Endometrial microvascular endothelial cells (primary cell): ENCODE data around the gene ADGRL3. TPM values are rescaled to one million over a fixed set of nuclear protein-coding genes. Genes with fewer than 3 reads are reported as not detected.

Experiments used
- in situ Hi-C: cut with HindIII; loops from 2 replicates; pipeline ENCODE4 v1.10.0; 2017; ENCODE audit warnings: low sequenced_read_pairs, low pct_unique_long_range_greater_than_20kb; ENCODE audit errors: inconsistent ontology term
- total RNA-seq: library from RNA; depleted of rRNA; stranded (reverse); fragments of >200 nt; gene quantifications from one replicate; pipeline ENCODE4 v1.2.3, GENCODE V29; 2015; ENCODE audit errors: inconsistent ontology term

The ADGRL3 gene
- total RNA-seq, 1 donor from 2014 or later: 0.46 TPM

- in situ Hi-C loops: no loop called here
Observed at GRCh38 chr4:61443813-61444510, 243.8 kb downstream of the ADGRL3 start.

GRCh38 chr4:61445374-61446063 lies 245.4 kb downstream of the ADGRL3 start:
- in situ Hi-C loops: no loop called here

GRCh38 chr4:61446941-61447340 lies 246.8 kb downstream of the ADGRL3 start:
- in situ Hi-C loops: no loop called here

- in situ Hi-C loops: no loop called here
Observed at GRCh38 chr4:61447918-61448317, 247.8 kb downstream of the ADGRL3 start.

GRCh38 chr4:61451935-61452334 lies 251.8 kb downstream of the ADGRL3 start:
- in situ Hi-C loops: no loop called here

GRCh38 chr4:61461956-61462355 lies 261.8 kb downstream of the ADGRL3 start:
- in situ Hi-C loops: no loop called here

GRCh38 chr4:61462451-61463326 lies 262.6 kb downstream of the ADGRL3 start:
- in situ Hi-C loops: no loop called here

- in situ Hi-C loops: no loop called here
Observed at GRCh38 chr4:61468024-61468720, 268.0 kb downstream of the ADGRL3 start.

- in situ Hi-C loops: no loop called here
Observed at GRCh38 chr4:61473306-61473705, 273.2 kb downstream of the ADGRL3 start.

- in situ Hi-C loops: no loop called here
Observed at GRCh38 chr4:61478340-61478739, 278.2 kb downstream of the ADGRL3 start.

- in situ Hi-C loops: no loop called here
Observed at GRCh38 chr4:61485056-61485455, 284.9 kb downstream of the ADGRL3 start.

GRCh38 chr4:61489927-61490326 lies 289.8 kb downstream of the ADGRL3 start:
- in situ Hi-C loops: no loop called here

GRCh38 chr4:61493041-61493440 lies 292.9 kb downstream of the ADGRL3 start:
- in situ Hi-C loops: no loop called here

- in situ Hi-C loops: no loop called here
Observed at GRCh38 chr4:61493470-61493869, 293.3 kb downstream of the ADGRL3 start.

- in situ Hi-C loops: no loop called here
Observed at GRCh38 chr4:61500883-61501282, 300.8 kb downstream of the ADGRL3 start.

- in situ Hi-C loops: no loop called here
Observed at GRCh38 chr4:61501812-61502211, 301.7 kb downstream of the ADGRL3 start.

- in situ Hi-C loops: no loop called here
Observed at GRCh38 chr4:61505773-61506685, 305.9 kb downstream of the ADGRL3 start.

GRCh38 chr4:61507091-61507490 lies 307.0 kb downstream of the ADGRL3 start:
- in situ Hi-C loops: no loop called here
